ENCODE results near the gene ZNF629.

- TF ChIP-seq CSDC2 (CRISPR knock-in tag; IDR thresholded peaks at IDR 0.05) (no peak), PATZ1 (CRISPR knock-in tag; IDR thresholded peaks at IDR 0.05; ENCODE audit: borderline replicate concordance) (no peak), ZC3H10 (CRISPR knock-in tag; IDR thresholded peaks at IDR 0.05) (no peak)
Observed at GRCh38 chr16:30755955-30756780, 30.8 kb downstream of the ZNF629 start.
